Limb (tissue), 2 donors: ENCODE data around the gene GRID1.
"Not testable (repeated sequence)": the region's sequence is repeated elsewhere in the genome, so short reads cannot be mapped to it uniquely, and the experiment has no call there.

Source experiments
- DNase-seq, 2 donors: peaks; one replicate each; pipeline ENCODE4 v3.0.0-alpha.2; 2016; ENCODE audit errors: extremely low spot score in 2 of 2

The GRID1 gene

DNA sequence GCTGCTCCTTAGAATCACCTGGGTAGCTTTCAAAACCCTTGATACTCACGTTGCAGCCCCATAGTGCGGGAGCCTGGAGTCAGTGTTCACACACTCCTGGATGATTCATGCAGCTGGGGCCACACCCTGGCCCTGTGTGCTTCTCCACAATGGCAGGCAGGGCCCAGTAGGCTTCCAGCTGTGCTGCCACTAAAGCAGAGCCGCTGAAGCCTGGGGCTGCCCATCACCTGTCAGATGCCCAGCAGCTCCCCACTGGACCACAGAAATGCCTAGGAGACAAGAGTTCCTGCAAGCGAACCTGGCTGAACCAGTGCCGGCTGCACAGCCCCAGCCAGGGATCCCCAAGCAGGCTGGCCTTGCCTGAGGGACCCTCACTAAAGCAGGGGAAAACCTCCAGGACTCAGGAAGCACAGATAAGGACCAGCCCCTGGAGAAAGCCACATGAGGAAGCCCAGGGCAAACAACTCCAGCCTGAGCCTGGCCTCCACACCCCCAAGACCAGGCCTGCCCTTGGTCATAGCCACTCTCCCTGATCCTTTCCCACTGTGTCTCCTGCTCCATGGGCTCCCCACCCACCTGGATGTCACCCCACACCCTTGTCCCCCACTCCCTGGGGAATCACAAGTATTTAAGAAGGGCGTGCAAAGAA, 111.9 kb downstream of the GRID1 start:
- peak in 1 of 2 donors; percentile 19 for DNase-seq

DNA sequence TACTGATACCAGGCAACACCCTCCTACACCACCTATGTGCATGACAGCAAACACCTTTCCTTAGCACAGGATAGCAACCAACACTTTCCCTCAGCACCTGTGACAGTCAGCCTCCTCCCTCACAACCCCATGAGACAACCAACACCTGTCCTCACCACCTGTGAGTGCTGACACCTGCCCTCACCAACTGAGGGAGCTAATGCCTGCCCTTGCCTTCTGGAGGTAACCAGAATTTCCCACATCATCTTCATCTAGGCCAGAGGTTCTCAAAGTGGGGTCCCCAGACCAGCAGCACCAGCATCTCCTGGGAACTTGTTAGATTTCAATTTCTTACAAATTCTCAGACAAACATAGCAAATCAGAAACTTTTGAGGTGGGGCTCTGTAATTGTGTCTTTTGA, 112.5 kb downstream of the GRID1 start:
- no peak for DNase-seq

DNA sequence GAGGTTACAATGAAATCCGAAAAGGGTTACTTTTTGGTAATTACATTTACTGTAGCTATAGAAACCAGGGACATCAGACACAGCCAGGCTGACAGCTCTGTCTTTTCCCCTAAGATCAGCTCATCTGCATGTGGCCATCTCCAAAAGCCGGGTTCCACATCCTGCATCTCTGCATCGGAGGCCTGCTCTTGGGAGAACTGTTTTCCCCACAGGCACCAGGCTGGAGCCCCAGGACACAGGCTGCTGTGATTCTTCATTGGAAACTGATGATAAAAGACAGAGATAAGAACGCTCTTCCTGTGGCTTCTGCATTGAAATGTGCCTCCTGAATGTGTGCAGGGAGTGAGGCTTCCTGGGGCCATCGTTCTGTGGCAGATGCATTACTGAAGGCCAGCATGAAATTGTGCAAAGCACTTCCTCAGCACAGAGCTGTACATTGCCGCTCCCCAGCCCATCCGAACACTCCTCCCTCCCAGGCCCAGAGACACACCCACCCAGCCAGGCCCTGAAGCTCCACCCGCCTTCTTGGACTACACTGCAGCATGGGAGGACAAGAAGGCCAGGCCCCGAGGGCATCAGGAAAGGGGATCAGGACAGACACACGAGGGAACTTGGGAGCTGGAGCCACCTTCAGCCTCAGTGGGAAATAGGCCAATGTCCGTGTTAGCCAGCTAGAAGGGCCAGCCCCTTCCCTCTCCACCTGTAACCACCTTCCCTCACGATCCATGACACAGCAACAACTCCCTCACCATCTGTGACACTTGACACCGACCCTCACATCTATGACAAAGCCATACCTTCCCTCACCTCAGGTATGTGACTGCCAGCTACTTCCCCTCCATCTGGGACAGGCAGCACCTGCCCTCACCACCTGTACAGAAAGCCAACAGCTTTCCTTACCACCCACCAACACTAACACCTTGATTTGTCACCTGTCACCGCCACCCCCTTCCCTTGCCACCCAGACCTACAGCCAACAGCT, 113.2 kb downstream of the GRID1 start:
- peak in 1 of 2 donors; percentile 31 for DNase-seq

DNA sequence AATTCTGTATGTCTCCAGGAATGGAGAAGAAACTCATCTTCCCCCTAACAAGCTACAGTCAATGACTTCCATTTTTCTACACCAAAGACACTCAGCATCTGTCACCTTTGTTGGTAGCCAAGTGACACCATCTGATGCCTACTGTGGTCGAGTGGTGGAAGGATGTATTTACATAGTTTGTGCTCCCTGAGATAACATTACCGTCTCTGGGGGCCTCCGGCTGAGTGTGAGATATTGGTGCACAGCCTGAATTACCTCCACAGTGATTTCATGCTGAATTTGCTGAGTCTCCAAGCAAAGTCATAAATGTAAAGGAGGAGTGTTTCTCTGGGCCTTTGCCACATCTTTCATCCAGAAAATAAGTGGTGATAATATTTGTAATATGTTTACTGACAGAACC, 114.0 kb downstream of the GRID1 start:
- DNase-seq: peak in 1 of 2 donors; percentile 14

DNA sequence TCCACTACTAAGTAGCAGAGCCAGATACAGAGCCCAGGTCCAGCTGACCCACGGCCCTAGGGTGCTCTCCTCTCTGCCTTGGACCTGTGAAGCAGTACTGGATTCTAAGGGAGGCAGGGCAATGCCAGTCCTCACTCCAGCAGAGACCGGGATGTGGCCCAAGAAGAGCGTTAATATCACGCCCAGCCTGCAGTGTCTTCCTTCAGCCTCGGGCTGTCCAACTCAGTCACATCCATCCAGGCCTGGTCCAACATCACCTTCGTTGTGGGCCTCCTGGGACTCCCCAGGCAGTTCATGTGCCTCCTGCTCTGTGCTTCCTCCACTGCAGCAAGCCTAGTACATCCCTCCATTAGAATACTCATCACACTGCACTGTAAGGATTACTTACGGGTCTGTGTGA, 114.5 kb downstream of the GRID1 start:
- no peak for DNase-seq

DNA sequence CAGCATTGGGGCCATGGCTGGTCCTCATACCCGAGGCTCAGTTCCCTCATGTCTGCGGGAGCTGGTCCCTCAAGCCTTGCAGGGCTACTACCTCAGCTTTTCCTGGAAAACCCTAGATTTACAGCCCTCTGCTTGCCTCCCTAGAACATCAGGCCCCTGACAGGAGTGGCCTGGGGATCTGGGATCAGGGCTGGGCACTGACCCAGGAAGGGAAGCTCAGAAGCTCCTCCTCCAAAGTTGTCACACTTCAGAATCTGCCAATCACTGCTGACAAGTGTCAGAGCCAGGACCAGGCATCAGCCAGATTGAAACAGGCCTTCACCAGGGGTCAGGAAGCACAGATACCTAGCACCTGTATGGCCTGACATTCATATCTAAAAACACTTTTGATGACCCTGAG, 115.2 kb downstream of the GRID1 start:
- no peak for DNase-seq

DNA sequence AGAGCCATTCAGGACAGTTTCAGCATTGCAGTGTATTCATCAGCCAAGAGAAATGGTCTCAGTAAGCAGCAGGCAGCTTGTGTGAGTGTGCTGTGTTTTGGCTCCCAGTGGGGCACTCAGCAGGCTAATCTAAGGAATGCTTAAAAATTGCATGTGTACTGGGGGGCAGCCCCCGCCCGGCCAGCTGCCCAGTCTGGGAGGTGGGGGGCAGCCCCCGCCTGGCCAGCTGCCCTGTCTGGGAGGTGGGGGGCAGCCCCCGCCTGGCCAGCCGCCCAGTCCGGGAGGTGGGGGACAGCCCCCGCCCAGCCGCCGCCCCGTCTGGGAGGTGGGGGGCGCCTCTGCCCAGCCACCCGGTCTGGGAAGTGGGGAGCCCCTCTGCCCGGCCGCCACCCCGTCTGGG, 116.2 kb downstream of the GRID1 start:
- no peak for DNase-seq

DNA sequence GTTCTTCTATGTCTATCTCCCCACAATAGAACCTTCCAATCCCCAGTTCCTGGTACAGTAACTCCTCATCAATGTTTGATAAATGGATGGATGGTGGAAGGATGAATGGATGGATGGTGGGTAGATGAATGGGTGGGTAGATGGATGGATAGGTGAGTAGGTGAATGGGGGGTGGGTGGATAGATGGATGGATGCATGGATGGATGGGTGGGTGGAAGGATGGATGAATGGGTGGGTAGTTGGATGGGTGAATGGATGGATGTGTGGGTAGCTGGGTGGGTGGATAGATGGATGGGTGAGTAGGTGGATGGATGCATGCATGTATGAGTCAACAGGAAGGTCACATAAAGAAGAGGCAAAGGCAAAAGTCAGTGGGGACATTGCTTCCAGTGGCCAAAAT, 116.8 kb downstream of the GRID1 start:
- DNase-seq: no peak

DNA sequence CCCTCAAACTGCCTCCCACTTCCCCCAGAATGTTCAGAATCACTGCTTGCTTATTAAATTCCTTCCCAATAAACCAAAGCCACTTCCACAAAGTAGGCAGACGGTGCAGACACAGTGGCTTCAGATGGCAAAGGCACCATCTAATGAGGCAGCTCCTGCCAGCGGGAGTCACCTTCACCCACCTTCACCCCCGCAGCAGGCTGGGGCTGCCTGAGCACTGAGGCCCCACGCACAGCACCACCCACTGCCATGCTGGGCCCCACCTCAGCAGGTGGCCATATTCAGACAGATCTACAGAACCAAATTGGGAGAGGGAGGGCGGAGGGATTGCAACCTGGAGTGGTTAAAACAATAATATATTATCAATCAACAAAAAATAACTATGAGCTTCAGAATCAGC, 118.5 kb downstream of the GRID1 start:
- no peak for DNase-seq

DNA sequence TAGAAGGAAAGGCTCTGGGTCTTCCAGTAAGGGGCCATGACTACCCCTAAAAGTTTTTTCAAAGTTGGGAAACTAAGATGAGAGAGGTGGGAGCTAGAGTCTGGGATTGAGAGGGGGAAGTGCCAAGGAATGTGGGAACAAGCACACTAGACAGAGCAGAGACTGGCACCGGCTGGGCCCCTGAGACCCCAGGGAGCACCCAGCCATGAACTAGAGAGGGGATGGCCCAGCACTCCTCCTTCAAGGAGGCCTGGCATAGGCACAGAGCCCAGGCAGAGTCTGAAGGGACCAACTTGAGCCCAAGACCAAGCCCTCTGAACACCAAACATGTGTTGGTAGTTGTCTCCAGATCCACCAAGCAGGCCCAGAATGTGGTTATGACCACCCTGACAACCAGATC, 119.0 kb downstream of the GRID1 start:
- no peak for DNase-seq

DNA sequence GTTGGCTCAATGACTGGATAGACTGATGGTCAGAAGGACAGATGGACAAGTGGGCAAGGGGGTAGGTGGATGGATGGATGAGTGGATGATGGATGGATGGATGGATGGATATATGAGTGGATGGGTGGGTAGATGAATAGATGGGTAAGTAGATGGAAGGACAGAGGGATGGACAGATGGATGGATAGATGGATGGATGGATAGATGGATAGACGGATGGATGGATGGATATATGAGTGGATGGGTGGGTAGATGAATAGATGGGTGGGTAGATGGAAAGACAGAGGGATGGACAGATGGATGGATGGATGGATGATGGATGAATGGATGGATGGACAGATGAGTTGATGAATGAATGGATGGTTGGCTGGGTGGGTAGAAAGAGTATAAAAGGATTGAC, 119.5 kb downstream of the GRID1 start:
- DNase-seq: no peak

DNA sequence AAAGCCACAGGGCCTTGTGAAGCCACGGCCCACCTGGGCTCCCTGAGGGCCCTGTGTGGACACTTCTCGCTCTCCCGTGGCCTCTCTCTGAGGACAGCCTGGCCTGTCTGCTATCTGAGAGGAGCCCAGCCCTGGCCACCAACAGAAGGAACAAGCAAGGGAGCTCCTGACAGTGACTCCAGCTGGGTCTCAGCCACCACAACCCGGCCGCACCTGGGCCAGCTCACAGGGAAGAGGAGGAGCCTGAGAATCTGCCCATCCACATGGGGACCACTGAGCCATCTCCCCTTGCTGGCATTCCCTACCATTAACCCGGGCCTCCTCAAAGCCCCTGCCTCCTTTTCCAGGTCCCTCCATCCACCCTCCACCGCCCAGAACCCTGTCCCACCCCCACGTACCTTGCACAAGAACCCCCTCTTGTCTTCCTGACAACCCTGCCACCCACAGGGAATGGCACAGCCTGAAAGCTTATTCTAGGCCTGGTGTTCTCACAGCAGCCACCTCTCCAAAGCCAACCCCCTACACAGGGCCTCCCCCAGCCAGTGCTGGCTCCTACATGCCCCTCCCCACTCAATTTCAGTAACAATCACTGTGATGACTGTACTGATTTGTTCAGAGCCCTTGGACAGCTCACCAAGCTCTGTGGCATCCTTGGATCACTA, 120.2 kb downstream of the GRID1 start:
- DNase-seq: no peak

DNA sequence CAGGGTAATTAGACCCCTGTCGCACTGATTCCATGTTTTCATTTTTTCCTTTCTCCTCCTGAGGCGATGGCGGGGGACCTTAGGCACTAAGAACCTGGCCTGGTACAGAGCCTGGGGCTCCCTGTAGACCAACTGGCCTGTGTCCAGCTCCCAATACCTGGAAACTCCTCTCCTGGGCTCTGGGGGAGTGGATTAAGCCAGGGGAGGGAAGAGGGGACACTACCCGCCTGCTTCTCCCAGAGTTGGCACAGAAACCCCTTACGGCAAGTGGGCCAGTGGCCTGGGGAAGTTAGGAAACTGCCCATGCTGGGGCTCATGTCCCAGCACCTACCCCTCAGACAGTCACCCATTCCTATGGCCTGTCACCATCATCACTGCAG, 121.6 kb downstream of the GRID1 start:
- DNase-seq: no peak

DNA sequence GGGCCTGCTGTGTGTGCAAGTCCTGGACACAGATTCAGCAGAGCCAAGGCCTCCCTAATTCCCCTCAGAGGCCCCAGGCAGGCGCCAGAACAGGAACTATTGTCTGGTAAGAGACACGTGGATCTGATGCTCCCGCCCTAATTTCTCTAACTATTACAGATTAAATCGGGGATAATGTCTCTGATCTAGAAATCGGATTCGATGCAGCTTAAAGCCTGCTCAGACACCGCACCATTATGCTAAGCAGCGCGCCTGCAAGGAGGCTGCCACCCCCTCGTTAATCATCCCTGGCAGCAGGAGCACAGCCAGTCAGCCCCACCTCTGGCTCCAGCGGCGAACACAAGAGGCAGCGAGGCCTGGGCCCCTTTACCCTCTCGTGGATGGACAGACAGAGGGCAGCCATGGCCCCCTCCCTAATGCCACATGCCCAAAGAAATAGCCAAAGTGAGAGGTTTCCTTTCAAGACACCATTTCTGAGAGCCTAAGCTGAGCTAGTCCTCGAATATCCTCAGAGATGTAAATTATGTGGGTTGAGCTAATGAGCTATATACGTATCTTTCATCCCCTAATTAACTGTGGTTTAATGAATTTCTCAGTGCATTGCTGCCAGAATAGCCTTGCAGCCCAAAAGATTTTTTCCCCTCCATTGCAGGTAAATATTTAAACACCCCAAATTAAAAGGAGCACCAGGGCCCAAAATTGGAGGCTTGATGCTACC, 122.1 kb downstream of the GRID1 start:
- DNase-seq: peak in 1 of 2 donors; percentile 58

DNA sequence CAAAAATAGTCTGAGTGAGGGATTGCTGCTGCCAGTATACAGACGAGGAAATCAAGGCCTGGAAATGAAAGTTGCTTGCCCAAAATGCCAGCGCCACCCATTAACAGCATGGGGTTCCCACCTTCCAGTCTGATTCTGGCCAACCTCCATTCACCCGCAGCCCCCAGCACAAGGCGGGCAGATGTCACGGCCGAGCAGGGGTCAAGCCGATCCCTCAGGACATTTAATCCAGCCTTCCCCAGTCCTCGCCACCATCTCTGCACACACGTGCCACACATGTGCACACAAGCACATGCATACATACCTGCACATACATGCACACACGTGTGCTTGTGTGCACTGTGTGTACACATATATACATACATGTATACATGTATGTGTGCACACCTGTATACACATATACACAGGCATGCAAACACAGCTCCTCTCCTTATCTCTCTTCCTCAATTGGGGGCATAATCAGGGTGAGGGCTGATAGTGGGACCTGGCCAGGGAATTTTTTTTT, 122.9 kb downstream of the GRID1 start:
- no peak for DNase-seq

DNA sequence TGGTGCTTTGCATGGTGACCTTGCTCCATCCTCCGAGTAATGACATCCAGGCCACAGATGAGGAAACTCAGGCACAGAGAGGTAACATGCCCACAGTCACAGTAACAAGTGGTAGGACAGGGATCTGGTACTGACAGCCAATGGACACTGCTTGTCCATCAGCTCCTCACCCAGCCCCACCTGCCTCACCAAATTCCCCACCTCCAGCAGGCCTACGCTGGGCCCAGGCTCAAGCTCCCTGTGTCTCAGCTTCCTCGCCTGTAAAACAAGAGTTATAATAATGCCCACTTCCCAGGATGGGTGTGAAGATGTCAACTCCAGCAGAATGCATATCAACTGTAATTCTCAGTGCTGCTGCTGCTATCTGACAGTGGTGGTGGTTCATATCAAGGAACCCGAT, 123.8 kb downstream of the GRID1 start:
- DNase-seq: no peak

DNA sequence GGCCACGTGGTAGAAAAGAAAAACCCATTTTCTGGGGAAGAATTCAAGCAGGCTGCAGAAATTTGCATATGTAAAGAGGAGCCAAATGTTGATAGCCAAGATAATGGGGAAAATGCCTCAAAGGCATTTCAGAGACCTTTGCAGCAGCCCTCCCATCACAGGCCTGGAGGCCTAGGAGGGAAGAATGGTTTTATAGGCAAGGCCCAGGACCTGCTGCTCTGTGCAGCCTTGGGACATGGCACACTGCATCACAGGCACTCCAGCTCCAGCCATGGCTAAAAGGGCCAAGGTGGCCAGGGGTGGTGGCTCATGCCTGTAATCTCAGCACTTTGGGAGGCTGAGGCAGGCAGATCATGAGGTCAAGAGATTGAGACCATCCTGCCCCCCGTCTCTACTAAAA, 128.5 kb downstream of the GRID1 start:
- not testable (repeated sequence) for DNase-seq

DNA sequence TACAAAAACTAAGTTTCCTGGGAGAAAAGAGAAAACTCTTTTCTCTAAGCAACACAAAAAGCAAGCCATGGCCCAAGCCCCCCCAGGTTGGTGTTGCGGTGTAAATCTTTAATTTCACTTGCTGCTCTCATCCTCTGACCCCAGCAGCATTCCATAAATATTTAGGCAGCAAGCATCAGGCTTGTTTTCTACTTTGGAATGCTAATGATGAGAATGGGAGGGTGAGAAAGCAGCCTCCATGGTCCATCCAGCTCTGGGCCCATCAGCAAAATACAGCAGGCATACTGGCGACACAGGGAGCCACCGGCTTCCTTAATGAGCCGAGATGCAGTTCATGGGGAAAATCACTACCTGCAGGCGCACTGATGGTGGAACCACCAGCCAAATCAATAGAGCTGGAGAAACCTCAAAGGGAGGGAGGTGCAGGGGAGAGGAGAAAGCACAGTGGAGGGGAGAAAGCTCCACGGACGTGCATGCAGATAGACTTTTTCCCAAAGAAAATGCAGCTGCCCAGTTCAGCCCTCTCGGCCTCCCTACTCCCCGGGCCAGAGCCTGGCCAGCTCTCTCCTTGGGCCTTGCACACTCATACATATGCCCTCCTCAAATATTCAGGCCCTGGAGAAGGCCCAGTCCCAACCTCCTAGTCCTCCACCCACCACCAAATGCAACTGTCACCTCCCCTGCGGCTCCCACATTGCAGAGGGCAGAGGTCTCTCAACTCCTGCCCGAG, 131.9 kb downstream of the GRID1 start:
- DNase-seq: no peak

DNA sequence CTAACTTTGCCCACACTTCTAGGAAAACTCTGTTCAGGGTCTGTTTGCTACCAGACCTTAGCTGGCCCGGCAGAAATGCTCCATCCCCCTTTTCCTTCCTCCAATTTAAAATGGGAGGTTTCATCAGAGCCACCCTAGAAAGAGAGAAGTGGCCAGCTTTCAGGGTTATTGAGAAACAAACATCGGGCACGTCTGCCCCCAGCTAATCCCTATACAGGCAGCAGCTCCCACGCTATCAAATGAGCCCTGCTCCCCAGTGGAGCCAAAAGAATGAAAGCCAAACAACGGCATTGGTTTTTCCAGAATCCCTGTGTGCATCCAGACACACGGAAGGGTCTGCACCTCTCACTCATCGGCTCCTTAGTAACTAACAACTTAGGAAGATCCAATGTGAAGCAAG, 132.5 kb downstream of the GRID1 start:
- no peak for DNase-seq

DNA sequence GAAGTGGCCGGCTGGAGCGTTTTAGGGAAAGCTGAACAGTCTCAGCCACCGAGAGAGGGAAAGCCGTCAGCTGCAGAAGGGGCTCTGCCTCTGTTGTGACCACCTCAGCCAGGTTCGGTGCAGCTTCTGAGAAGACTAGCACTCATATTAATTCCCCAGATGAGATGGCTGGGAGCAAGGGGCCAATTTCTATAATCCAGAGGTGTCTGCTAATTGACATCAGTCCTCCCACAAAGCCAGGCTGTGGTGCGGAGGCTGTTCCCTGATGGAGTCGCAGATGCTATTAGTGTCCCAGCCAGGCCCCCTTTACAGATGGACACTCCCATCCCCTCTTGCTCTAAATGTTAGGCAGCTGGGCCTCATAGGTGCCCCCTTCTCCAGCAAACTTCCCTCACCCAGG, 133.5 kb downstream of the GRID1 start:
- no peak for DNase-seq

DNA sequence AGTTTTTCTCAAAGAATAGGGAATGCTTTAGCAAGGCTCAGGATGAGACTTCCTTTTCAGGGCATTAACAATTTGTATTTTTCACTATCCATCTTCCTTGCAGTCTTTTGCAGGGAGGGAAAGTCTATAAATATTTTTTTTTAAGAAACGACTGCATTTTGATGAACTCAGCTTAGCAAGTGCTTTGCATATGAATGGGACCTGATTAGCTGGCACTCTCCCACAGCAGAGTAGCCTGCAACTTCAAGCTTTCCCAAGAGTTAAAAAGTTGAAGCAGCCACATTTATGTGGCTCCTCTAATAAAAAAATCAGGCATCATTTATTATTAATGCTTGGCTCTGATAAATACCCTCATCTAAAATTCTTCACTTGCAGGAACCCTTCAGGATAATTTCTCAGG, 134.0 kb downstream of the GRID1 start:
- DNase-seq: no peak
